ENCODE data around the gene DDI1.

Gene DDI1

DNA sequence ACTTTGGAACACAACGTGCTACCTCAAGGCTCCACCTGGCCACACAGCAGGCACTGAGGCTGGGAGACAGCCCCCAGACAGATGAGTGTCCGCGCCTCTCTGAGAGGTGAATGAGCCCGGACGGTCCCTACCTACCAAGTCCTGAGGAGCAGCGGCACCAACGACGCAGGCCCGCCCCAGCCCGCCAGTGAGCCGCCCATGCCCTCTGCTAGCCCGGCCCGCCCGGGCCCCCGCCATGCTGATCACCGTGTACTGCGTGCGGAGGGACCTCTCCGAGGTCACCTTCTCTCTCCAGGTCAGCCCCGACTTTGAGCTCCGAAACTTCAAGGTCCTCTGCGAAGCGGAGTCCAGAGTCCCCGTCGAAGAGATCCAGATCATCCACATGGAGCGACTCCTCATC lies at the start of gene DDI1:
Gene DDI1, plus strand, starts transcription at position 53 of the 400 bp plus-strand sequence. Its CDS starts 183 bp downstream, at position 236.
- no peak for DNase-seq

DNA sequence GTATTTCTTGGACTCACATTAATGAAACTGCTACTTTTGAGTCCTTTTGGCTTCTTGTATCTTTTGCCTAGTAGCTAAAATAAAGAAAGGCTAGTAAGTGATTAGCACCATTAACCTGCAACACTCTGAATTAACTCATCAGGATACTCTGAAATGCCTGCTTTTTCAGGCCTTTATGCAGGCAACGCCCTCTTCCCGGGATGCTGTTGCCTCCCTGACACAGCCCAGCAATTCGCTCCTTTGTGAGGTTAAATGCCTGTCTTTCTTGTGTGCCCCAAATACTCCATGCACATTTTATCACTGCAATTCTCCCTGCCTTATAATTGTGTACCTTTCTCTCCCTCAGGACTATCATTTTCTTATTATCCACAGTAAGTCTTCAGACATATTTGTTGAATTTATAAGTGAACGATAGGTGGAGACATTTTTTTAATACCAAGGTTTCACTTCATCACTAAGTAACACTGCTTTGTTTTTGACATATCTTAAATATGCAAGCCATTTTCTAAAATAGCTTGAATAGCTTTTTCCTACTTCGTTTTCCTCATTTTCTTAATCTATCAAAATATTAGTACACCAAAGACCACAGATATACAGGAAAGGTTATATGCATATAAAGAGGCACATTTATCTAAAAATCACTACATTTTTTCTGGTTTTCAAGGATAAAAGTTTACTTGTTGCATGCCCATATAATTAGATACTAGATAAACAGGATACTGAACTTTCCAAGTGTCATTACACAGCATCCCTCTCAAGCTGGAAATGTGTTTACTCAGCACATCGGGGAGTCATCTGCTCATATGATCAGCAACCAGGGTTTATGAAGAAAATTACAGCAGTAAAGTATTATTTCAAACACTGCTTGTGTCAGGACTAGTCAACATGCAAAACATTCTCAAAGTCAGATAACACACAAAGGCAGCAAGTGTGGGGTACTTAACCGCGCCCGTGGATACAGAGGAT lies 48.5 kb upstream of the DDI1 start:
- no peak for DNase-seq

DNA sequence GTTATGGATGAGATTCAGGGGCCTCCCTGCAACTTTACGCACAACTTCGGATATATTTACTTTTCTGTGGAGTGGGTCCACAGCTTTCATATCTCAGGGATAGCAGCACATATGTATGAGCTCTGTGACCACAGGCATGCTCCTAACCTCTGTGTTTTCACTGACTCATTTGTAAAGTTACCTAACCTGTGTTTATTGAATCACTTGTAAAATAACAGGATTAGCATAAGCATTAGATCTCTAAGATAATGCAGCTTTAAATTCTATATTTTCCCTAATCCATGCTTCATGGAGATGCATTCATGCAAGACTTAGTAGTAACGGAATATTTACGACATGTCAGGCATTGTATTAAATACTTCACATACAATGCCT lies 47.9 kb upstream of the DDI1 start:
- no peak for DNase-seq

DNA sequence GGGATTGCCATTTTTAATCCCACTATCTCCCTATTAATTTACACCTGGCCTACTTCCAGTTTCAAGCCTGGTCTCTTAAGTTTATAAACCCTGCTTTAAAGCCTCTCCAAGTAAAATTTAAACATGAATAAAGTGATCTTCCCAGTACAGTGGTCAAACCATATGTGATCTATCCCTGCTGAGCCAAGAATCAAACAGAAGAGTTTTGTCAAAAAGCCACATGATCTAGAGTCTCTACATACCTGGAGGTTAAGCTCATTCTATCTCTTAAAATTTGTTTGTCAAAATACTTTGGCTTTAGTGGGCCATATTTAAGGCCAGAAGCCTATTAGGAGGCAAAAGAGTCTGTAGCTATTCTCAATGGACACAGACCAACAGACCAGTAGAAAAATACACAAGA lies 42.9 kb upstream of the DDI1 start:
- DNase-seq: no peak

DNA sequence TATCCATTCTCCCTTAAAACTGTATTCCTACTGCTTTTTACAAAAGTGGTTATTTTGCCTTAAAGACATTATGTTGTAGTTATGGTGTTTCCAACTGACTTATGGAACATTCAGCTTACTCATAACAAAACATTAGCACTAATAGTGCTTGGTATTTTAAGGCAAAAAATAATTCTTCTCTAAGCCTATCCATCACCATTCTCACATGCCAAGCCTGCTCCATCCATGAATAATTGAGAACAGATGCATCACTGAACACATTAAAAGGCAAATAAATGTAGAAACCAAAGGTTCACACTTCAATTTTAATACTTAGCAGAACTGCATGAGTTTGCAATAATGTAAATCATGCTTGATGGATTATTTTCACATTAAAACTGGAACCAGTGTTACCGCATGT lies 42.3 kb upstream of the DDI1 start:
- DNase-seq: no peak

DNA sequence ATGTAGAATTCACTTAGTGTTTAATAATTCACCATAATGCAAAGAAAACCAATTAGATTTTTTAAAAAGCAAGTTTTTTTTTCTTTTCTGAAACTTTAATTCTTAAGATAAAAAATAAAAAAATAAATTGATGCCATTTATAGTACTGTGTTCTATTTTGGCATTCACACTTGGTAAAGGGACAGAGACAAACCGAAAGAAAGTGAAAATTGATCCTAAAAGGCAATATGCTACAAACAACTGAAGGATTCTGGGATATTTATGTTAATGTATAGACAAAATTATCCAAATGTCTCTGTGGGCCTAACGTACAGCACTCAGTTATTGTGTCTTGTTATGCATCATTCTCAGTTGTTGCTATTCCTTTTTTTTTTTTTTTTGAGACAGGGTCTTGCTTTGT lies 41.9 kb upstream of the DDI1 start:
- DNase-seq: no peak

DNA sequence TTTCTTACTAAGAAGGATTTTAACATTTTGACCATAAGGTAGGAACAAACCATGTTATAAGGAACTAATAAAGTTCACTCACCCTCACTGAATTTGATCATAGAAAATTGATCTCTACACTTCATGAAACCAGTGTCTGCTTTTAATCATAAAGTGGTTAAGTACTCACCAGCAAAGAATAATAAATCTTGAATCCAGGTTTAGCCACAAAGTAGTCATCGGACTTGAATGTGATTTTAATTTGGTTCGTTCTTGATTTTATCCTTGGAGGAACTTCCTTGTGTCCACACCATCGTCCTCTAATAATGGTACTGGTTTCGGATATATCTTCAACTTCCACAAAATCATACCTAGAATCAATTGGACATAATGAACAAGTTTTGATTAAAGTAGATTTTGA lies 40.5 kb upstream of the DDI1 start:
- DNase-seq: no peak

DNA sequence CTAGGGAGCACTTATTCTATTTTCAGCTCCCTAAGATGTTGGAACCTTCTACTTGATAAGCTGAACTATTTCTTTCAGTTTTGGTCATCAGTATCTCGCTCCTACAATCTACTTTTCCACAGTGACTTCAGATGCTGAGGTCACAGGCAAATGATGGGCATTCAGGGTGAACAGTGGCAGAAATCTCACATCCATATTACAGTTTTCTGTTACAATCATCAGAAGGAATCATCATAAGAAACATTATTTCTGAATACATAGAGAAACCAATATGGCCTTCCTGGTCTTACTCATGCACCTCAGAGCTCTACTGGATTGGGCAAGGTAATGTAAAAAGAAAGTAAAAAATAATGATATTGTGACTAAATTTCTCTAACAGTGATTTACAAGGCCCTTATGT lies 39.4 kb upstream of the DDI1 start:
- DNase-seq: no peak

DNA sequence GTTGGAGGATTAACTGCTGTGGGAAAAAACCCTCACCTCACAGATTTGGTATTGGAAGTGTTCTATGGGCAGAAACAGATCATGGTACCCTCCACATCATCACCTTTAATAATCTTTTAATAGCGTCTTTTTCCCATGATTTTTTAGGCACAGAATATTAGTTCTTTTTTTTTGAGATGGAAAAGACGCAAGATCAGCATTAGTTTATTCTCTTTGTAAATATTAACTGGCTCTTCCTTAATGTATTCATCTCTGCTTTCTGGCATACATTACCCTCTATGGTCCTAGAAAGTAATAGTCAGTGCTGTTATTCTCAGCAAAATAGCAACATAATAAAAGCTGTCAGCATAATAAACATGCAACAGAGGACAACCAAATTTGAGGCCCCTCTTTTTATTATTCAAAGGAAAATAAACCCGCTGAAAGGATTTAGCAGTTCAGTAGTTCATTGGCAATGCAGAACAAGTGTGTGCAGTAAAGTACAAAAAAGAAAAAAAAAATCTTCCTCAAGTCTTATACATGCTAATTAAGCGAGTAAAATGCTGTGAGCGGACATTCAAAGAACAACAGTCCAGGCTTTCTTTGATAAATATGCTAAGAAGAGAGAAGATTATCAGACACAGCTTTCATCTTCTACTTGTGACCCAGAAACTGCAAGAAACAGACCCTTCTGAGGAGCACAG lies 37.5 kb upstream of the DDI1 start:
- no peak for DNase-seq

DNA sequence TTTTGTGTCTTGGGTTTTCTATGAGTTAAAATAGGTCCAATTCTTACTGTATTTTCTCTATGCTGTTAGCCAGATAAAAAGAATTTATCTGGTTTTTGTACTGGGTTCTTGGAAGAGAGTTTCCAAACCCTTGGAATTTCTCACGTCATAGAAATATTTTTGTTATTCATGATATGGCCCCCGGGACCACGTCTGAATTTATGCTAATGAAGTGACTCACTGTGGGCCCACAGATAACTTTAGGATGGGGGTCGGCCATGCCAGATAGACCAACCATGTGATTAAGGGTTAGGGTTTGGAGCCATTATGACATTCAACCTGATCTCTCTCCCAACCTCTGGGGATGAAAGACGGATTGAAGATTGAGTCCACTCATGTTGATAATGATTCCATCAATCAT lies 35.6 kb upstream of the DDI1 start:
- DNase-seq: no peak

DNA sequence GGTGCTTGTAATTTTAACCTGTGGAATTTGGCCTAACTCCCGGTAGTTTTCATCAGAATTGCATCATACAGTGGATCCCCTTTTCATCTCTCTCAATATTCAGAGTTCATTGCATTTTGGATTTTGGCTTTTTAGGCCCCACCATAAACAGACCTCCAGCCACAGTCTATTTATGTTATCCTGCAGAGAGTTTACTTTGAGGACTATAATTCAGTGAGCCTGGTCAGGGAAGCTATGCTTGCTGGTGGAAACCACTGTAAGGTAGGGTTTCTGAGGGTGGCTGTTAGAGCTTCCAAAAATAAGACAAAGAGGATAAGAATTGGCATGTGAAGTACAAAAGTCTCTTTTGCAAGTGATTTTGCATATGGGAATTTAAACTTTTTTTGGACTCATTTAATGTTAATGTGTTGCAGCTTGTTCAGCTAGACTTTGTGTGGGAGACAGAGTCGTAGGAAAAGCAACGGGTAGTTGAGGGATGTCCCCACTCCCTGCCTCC lies 34.8 kb upstream of the DDI1 start:
- no peak for DNase-seq

DNA sequence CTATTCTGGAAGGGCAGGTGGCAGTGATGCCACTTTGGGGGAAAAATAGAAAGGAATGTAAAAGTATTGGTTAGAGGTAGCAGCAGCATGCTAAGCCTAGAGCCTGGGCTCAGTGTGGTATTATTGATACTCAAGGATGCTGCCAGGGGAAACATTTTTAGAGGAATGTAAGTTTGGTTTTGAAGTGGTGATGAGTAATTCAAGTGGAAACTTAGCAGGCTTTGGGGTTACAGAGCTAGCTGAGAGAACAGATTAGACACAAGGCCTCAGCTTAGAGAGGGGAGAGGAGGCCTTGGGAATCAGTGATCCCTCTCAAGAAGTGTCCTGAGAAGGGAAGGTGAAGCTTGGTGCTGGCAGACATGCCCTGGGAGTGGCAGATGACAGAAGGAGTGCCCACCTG lies 32.9 kb upstream of the DDI1 start:
- DNase-seq: no peak

DNA sequence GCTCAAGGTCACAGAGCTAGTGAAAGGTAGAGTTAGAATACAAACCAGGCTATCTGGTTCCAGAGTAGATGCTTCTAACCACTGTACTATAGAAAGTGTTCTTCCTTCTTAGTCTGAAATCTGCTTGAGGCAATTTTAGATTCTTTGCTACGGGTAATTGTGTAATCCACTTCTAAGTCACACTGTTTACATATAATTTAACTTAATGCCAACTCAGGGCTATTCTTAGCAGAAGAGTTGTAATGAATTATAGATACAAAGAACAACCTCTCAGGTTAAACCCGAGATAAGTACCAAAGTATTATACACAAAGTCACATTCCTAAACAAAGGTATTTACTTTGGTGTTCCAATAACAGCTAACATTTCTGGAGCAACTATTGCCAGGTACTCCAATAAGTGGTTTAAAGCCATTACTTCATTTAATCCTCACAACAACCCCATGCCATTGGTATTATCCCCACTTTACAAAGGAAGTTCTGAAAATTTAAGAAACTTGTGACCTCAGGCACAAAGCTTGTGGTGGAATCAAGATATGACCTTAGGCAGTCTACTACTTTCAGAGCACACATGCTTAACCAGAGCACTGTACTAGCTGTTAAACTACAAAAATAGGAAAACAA lies 31.1 kb upstream of the DDI1 start:
- no peak for DNase-seq

DNA sequence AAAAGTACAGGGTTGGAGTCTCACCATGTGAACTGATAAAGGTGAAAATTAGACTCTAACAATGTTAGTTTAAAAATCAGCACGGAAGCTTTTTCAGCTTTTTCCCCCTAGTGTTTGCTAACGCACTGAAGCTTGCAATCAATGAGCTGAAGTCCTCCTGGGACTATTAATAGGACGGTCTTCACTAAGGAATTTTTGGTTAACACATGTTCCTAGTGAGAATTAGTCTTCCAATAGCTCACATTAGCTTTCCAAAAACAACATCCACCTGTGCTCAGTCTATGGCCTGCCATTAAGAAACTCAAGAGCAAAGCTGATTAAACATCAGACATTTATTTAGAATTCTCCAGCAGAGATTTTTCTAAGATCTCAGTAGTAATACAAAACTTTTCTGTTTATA lies 26.7 kb upstream of the DDI1 start:
- DNase-seq: no peak

DNA sequence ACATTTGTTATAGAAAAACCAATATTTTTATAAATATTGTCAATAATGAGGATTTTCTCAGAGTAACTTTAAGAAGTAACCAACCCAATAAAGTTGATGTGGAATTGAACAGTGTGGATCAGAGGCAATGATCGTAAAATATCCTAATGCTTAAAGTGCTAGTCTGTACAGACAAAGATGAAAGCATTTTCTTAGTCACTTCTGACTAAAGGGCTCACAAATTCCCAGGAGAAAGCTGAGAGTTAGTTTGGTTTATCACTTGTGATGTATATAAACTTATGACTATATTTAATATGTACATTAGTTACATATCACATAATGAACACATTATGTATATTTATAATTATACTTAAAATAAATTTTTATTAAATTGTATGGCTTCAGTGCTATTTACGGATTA lies 25.4 kb upstream of the DDI1 start:
- no peak for DNase-seq

DNA sequence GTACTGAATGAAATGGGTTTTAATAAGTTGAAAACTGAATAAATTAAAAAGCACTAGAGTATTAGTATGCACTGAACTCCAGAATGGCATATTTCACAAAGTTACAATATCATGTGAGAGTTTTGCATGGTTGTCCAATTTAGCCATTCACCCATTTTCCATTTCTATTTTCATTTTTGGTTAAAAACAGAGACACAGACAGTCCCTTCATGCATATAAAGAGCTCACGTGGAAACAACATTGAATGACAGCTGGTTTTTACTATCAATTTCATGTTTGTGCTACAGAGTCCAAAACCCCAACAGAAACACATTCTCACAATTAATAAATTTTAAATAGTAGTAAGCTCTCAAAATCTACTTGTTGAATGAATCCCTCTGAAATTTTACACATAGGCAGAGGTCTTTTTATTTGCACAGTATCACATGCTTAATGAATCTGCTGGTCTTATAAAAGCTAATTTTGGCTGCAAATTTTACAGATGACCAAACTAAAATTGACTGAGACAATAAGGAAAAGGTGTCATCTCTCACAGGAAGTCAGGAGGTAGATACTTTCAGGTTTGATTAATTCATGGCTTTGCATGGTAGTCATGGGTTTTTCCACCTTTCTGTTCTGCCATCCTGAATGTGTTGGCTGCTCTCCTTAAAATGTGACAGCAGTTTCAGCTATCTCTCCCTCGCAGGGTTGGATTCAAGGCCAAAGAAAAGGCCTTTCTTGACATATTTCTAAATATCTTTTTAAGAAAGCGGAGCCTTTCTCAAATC lies 20.6 kb upstream of the DDI1 start:
- no peak for DNase-seq

DNA sequence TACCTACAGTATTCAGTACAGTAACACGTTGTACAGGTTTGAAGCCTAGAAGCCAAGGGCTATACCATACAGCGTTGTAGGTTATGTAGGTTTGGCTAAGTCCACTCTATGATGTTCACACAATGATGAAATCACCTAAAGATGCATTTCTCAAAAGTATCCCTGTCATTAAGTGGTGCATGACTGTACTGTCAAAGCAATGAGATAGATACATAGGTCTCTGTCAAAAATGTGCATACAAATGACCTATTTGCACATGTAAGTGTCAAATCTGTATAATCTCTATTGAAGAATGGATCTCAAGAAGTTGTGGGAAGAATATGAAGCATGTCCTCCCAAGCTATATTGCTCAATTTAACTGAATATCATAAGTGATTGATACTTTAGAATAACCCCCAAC lies 11.9 kb upstream of the DDI1 start:
- DNase-seq: no peak

DNA sequence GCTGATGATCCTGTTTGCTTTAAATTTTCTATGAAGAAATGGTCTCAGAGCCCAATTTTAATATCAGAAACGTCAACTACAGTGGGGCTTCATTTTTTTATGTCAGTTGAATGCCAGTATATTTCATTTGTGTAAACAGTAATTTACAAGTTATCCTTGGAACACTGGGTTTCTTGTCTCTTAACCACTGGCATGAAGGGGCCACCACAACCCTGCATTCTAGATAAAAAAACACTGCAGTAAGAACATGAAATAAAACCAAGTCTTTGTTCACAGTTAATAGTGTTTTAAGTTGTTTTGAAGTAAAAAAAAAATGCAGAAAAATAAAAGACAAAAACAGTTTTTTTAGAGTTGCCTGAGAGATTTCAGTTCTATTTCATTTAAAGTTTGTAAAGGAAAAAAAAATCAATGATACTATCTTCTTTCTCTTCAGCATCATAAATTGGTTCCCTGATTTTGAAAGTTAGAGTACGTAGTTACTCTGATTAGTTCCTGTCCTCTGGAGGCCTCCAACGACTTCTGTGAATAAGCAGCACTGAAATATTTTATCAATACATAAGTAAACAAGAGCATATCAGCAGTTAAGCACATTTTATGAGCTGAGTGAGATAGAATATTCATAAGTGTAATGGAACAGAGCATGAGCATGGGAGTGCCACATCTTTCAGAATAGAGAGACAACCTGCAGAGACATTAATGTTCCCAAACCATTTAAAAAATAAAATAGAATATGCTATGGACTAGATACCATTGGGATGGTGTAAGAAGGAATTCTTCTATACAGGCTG lies 7.8 kb upstream of the DDI1 start:
- no peak for DNase-seq

DNA sequence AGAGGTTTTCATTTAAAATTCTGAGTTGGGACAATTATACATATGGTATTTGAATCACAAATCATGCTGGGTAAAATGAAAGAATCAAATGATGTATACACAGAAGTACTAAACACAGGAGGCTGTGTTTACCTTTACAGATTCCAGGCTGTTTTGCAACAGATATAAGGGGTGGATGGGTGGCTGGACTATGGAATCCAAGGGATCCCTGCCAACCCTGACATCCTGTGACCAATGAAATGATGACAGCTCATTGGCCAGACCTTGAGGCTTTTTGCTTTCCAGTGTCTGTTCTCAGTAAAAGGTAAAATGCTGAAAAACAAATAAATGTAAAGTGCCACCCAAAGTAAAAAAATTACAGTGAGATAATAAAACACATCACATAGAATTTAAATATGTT lies 3.3 kb upstream of the DDI1 start:
- DNase-seq: no peak

DNA sequence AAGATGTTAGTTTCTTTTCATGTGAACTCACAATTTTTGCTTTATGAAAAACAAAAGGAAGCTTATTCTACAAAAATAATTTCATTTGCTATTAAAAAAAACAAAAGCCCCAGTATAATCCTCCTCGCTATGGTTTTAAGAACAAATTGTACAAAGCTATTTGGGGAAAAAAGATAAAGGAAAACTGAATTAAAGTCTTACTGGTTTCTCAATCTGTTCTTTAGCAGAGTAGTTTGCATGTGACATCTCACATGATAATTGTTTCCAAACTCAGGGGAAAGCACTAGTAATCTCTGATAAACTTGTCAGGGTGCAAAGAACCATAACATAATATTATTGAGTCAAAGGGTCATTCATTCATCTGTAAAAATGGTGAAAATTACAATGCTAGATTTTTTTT lies 2.9 kb upstream of the DDI1 start:
- no peak for DNase-seq

DNA sequence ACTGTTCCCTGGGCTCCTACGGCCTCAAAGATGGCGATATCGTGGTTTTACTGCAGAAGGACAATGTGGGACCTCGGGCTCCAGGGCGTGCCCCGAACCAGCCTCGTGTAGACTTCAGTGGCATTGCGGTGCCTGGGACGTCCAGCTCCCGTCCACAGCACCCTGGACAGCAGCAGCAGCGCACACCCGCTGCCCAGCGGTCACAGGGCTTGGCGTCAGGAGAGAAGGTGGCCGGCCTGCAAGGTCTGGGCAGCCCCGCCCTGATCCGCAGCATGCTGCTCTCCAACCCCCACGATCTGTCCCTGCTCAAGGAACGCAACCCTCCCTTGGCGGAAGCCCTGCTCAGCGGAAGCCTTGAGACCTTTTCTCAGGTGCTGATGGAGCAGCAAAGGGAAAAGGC lies 555 bp downstream of the DDI1 start:
- DNase-seq: no peak

DNA sequence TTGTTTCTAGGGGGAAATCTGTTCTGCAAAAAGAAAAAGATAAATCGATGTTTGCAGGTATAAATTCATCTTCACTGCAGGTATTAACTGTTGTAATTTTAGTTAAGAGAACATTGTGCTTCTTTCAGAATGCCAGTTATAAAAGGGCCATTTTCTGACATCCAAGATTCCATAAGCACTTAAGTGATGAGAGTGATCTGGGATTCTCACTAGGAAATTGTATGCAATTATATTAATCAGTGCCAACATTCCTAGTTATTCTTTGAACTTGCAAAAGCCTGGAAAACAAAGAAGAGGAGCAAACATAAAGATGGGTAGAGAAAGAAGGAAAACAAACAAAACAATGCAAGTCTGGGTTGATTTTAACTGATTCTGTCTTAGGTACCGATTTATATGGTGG lies 5.4 kb downstream of the DDI1 start:
- DNase-seq: no peak

All from activated CD4-positive, CD25-positive, alpha-beta regulatory T cell treated with anti-CD3 and anti-CD28 coated beads, Interleukin-2, amount 50 U/mL, for 72 hours (primary cell).